Adrenal gland (tissue), 5 donors: ENCODE measurements around the gene PPY.

Experiments used
- POLR2A ChIP-seq, 2 donors: fragments of 450-650 bp; IDR thresholded peaks; one replicate each; pipeline ENCODE4 v1.6.1; 2017; ENCODE audit warnings: antibody characterized with exemption in 2 of 2, mild to moderate bottlenecking in 2 of 2, moderate library complexity in 1 of 2
- TF ChIP-seq, protein P1 (sequence below), 6 experiments: fragments of 450-650 bp in 4 of 6; fragments of 200-600 bp in 2 of 6; sonication (generic) in 1 of 6; IDR thresholded peaks; 1 replicate in 5 of 6; 2 replicates in 1 of 6; pipeline versions ENCODE4 v1.5.1 to v1.8.0; 2016 to 2021; ENCODE audit warnings: antibody characterized with exemption in 6 of 6, mild to moderate bottlenecking in 2 of 6, moderate library complexity in 1 of 6
- donor health status: DM: no; HTN: no; CAD: no.

DNA sequence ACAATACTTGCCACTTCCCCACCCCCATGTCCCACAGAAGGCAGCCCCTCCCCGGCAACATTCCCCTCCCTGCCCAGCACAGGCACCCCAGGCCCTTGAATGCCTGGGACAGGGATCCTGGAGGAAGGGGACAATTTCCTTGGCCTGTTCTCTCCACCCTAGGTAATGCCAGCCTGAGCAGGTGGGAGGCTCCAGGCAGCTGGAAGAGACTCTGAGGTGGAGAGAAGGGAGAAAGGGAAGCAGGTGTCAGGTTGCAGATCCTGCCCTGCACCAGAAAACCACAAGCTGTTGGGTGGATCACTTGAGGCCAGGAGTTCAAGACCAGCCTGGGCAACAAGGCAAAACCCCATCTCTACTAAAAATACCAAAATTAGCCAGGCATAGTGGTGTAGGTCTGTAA, 43.8 kb downstream of the PPY start:
- TF ChIP-seq, protein P1, sequence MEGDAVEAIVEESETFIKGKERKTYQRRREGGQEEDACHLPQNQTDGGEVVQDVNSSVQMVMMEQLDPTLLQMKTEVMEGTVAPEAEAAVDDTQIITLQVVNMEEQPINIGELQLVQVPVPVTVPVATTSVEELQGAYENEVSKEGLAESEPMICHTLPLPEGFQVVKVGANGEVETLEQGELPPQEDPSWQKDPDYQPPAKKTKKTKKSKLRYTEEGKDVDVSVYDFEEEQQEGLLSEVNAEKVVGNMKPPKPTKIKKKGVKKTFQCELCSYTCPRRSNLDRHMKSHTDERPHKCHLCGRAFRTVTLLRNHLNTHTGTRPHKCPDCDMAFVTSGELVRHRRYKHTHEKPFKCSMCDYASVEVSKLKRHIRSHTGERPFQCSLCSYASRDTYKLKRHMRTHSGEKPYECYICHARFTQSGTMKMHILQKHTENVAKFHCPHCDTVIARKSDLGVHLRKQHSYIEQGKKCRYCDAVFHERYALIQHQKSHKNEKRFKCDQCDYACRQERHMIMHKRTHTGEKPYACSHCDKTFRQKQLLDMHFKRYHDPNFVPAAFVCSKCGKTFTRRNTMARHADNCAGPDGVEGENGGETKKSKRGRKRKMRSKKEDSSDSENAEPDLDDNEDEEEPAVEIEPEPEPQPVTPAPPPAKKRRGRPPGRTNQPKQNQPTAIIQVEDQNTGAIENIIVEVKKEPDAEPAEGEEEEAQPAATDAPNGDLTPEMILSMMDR (IDR thresholded peaks at IDR 0.05) = no peak
- TF ChIP-seq POLR2A (IDR thresholded peaks at IDR 0.05) = no peak
